GM12891 (cell line): Measurements from ENCODE around the gene TMEM51.
"Not testable (repeated sequence)": the region's sequence is repeated elsewhere in the genome, so short reads cannot be mapped to it uniquely, and the experiment has no call there.

ENCODE experiments used
- POLR2A ChIP-seq: IDR thresholded peaks from 2 replicates; pipeline ENCODE4 v1.6.1; 2011; ENCODE audit warnings: low read depth, low read length, control low read depth
- POLR2AphosphoS5 ChIP-seq: IDR thresholded peaks from 2 replicates; pipeline ENCODE4 v1.6.1; 2011; ENCODE audit warnings: low read depth, low read length, control low read depth
- POU2F2 ChIP-seq: IDR thresholded peaks from 2 replicates; pipeline ENCODE4 v1.6.1; 2011; ENCODE audit warnings: low read depth, mild to moderate bottlenecking, control low read depth, low read length, moderate library complexity
- SPI1 ChIP-seq: IDR thresholded peaks from 2 replicates; pipeline ENCODE4 v1.6.1; 2011; ENCODE audit warnings: low read depth, low read length, control low read depth
- TAF1 ChIP-seq: IDR thresholded peaks from 2 replicates; pipeline ENCODE4 v1.6.1; 2011; ENCODE audit warnings: low read depth, low read length, control low read depth

- TF ChIP-seq POLR2AphosphoS5, POLR2A, SPI1, TAF1, POU2F2: not testable (repeated sequence)
Observed at GRCh38 chr1:15135604-15136003, 17.9 kb upstream of the TMEM51 start.
